HFFc6 (cell line): ENCODE data around the gene SH3BGRL3. TPM values are rescaled to one million over a fixed set of nuclear protein-coding genes. Genes with fewer than 3 reads are reported as not detected.
"Not testable (repeated sequence)": the region's sequence is repeated elsewhere in the genome, so short reads cannot be mapped to it uniquely, and the experiment has no call there.

Experiments used
- DNase-seq: peaks from one replicate; pipeline ENCODE4 v3.0.0-alpha.2; 2018
- H3K27ac Mint-ChIP-seq: 2 replicates; pipeline ENCODE4 v1.8.0; 2020; ENCODE audit warnings: mild to moderate bottlenecking, mixed read lengths
- H3K27me3 Mint-ChIP-seq: 2 replicates; pipeline ENCODE4 v1.8.0; 2021; ENCODE audit warnings: mild to moderate bottlenecking, moderate library complexity, mixed read lengths; ENCODE audit not compliant: insufficient read depth
- H3K36me3 Mint-ChIP-seq: 2 replicates; pipeline ENCODE4 v1.8.0; 2021; ENCODE audit warnings: low read depth, mixed read lengths
- H3K4me1 Mint-ChIP-seq: 2 replicates; pipeline ENCODE4 v1.8.0; 2020; ENCODE audit warnings: low read depth, mixed read lengths
- H3K4me3 Mint-ChIP-seq: 2 replicates; pipeline ENCODE4 v1.8.0; 2020; ENCODE audit warnings: mild to moderate bottlenecking, moderate library complexity, mixed read lengths
- H3K9me3 Mint-ChIP-seq: 2 replicates; pipeline ENCODE4 v1.8.0; 2020; ENCODE audit warnings: mild to moderate bottlenecking, mixed read lengths
- CTCF ChIP-seq: fragments of 200-600 bp; sonication (generic); IDR thresholded peaks from 2 replicates; pipeline ENCODE4 v1.5.0; 2021; ENCODE audit warnings: antibody characterized with exemption, mild to moderate bottlenecking
- total RNA-seq, 6 experiments: library from RNA; stranded (reverse); fragmentation: NEBNext Ultra II Directional; extraction: Animal tissue kit (Norgen Biotek cat#: 25700); gene quantifications; 2 replicates in 1 of 6; 3 replicates in 5 of 6; pipeline ENCODE4 v1.2.3, GENCODE V29; 2021

SH3BGRL3 gene
- total RNA-seq, 6 experiments from 2014 or later, result 731 to 914 (median 779) TPM

- Mint-ChIP-seq H3K9me3 (no peaks in the 10 kb centered on the region), H3K36me3 (no peaks in the 10 kb centered on the region), H3K27ac (peak overlapping the region; percentile 73), H3K4me3 (peak overlapping the region; percentile 25), H3K4me1 (peaks cover 46% of the 10 kb centered on the region), H3K27me3 (peaks cover 2% of the 10 kb centered on the region; the same call in 1 of the 2 replicates)
- DNase-seq, result peak; percentile 63
- no peak for TF ChIP-seq CTCF
These were observed 23.0 kb downstream of the SH3BGRL3 start for GRCh38 chr1:26302733-26303405.

- peak overlapping the region; percentile 95 for H3K27ac Mint-ChIP-seq
- TF ChIP-seq CTCF, result no peak
- DNase-seq, result no peak
- H3K9me3 Mint-ChIP-seq, result no peaks in the 10 kb centered on the region
- peaks cover 3% of the 10 kb centered on the region for H3K27me3 Mint-ChIP-seq
- H3K4me3 Mint-ChIP-seq, result peak overlapping the region; percentile 95
- no peaks in the 10 kb centered on the region for H3K36me3 Mint-ChIP-seq
- H3K4me1 Mint-ChIP-seq, result peaks cover 34% of the 10 kb centered on the region
These were observed 25.9 kb downstream of the SH3BGRL3 start for GRCh38 chr1:26305667-26306289.

DNA sequence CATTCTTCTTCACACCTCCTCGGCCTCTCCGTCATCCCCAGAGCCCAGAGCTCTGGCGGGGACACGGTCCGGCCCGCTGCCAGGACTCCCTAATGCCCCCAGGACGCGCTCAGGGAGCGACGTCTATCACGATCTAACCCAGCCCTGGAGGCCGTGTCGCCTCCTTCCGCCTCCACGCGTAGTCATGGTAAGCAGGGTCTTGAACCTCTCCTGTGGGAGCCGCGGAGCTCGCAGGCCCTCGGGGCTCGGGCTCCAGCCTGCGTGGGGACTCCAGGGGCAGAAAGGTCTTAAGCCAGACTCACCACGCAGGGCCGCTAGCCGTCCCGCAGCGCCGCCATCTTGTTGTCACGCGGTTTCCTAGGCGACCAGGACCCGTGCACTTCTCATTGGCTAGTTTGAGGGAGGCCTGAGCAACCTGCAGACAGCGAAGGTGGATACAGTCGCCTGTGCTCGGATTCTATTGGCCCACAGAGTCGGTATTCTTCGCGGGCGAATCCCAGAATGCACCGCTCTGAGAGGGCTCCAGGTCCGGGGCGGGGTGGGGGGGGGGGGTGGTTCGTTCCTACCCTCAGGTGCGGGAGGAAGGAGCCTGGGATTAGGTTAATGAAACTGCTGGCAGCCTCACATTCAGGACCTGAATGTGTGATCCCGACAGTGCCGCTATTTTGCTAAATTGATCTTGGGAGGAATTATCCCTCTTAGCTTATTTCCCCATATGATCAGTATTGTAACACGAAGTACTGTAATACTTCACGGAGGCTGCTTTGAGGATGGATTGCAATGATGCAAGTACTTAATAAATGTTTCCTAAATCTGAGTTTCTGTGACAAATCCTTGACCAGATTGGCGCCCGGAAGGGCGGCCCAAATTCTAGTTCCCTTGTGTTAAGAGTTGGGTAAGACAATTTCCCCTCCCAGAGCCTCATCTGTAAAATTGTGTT, 26.7 kb downstream of the SH3BGRL3 start, which contains the start of gene UBXN11:
TSS of gene UBXN11 (minus strand) at position 347 of the 940 bp plus-strand sequence. CDS start 3,753 bp downstream, outside the sequence.
- Mint-ChIP-seq H3K27me3 (peaks cover 3% of the 10 kb centered on the region), H3K36me3 (no peaks in the 10 kb centered on the region), H3K9me3 (no peaks in the 10 kb centered on the region), H3K4me1 (peaks cover 34% of the 10 kb centered on the region), H3K4me3 (peak within 1 kb of the TSS; percentile 95), H3K27ac (peak within 1 kb of the TSS; percentile 95)
- TF ChIP-seq CTCF, result no peak
- peak; percentile 95 for DNase-seq

GRCh38 chr1:26307363-26307781, 27.5 kb downstream of the SH3BGRL3 start:
- Mint-ChIP-seq H3K27ac (no peak overlapping the region), H3K4me1 (peaks cover 31% of the 10 kb centered on the region), H3K4me3 (no peak overlapping the region; the same call in 1 of the 2 replicates), H3K9me3 (no peaks in the 10 kb centered on the region), H3K36me3 (no peaks in the 10 kb centered on the region), H3K27me3 (peaks cover 6% of the 10 kb centered on the region)
- no peak for TF ChIP-seq CTCF
- DNase-seq, result no peak

DNA sequence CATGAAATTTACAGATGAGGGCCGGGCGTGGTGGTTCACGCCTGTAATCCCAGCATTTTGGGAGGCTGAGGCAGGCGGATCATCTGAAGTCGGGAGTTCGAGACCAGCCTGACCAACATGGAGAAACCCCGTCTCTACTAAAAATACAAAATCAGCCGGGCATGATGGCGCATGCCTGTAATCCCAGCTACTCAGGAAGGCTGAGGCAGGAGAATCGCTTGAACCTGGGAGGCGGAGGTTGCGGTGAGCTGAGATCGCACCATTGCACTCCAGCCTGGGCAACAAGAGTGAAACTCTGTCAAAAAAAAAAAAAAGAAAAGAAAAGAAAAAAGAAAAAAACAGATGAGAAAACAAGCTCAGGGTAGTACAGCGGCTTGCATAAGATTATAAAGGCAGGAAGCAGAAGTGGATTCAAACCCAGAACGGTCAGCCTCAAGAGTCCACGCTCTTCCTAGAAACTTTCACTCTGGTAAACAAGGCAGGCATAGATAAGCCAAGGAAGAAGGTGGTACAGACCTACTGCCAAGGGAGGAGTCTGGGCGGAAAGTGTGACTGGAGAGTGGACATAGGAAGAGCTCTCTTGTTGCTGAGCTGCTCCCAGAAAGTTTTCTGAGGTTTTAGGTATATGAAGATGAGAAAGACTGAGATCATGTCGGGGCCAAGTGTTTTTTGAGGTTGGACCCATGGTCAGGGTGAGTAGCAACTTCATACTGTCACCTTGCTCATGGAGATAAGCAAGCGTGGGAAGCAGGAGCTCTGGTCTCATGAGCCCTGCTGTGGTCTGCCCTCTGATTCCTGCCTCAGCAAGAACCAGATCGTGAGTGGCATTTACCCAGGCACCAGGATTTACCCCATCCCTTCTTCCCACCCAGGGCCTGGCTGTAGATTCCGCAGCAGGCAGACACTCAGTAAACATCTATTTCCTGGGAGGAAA, 28.3 kb downstream of the SH3BGRL3 start:
- not testable (repeated sequence) for DNase-seq, H3K27ac Mint-ChIP-seq, H3K36me3 Mint-ChIP-seq, H3K9me3 Mint-ChIP-seq, H3K27me3 Mint-ChIP-seq, H3K4me3 Mint-ChIP-seq
- peaks cover 23% of the 10 kb centered on the region for H3K4me1 Mint-ChIP-seq
